ENCODE measurements around the gene ALLC. TPM values are rescaled to one million over a fixed set of nuclear protein-coding genes. Genes with fewer than 3 reads are reported as not detected.

The ALLC gene
- total RNA-seq, 4 donors from 2014 or later = not detected

GRCh38 chr2:3726511-3726910 lies 68.5 kb downstream of the ALLC start:
- Histone ChIP-seq H3K4me1 (peaks cover 0 to 8% (median 0%) of the 10 kb centered on the region in 3 donors), H3K36me3 (no peaks in the 10 kb centered on the region), H3K4me3 (no peak overlapping the region), H3K27me3 (peaks cover 0 to 6% (median 0%) of the 10 kb centered on the region in 4 donors), H3K9me3 (no peaks in the 10 kb centered on the region), H3K27ac (no peak overlapping the region)
- TF ChIP-seq POLR2A (IDR thresholded peaks at IDR 0.05) (no peak), CTCF (IDR thresholded peaks at IDR 0.05) (no peak)
- intact Hi-C loops (cut with DNase I) = no loop called here
- DNase-seq = no peak
- WGBS, 2 donors = 80 to 100% methylated on average over 7 to 8 of the region's 10 CpGs

- Histone ChIP-seq H3K9me3 (no peaks in the 10 kb centered on the region), H3K4me1 (peaks cover 0 to 8% (median 0%) of the 10 kb centered on the region in 3 donors), H3K27me3 (peaks cover 0 to 6% (median 0%) of the 10 kb centered on the region in 4 donors), H3K36me3 (no peaks in the 10 kb centered on the region), H3K27ac (no peak overlapping the region), H3K4me3 (no peak overlapping the region)
- no peak for TF ChIP-seq POLR2A (IDR thresholded peaks at IDR 0.05)
- TF ChIP-seq CTCF (IDR thresholded peaks at IDR 0.05) = no peak
- DNase-seq = no peak
- WGBS, 2 donors = 64 to 73% methylated on average over 7 to 10 of the region's 12 CpGs
- intact Hi-C loops (cut with DNase I) = no loop called here
These were observed 69.5 kb downstream of the ALLC start for GRCh38 chr2:3727397-3728045.

GRCh38 chr2:3728104-3729054 lies 70.4 kb downstream of the ALLC start:
- intact Hi-C loops (cut with DNase I) = no loop called here

GRCh38 chr2:3729055-3729448 lies 71.1 kb downstream of the ALLC start:
- Histone ChIP-seq H3K4me3 (no peak overlapping the region), H3K4me1 (peaks cover 0 to 8% (median 0%) of the 10 kb centered on the region in 3 donors), H3K36me3 (no peaks in the 10 kb centered on the region), H3K27me3 (peaks cover 0 to 6% (median 0%) of the 10 kb centered on the region in 4 donors), H3K9me3 (no peaks in the 10 kb centered on the region), H3K27ac (no peak overlapping the region)
- WGBS, 2 donors = 72 to 84% methylated on average over 7 to 8 of the region's 8 CpGs
- intact Hi-C loops (cut with DNase I) = no loop called here
- DNase-seq = no peak
- no peak for TF ChIP-seq CTCF (IDR thresholded peaks at IDR 0.05)
- TF ChIP-seq POLR2A (IDR thresholded peaks at IDR 0.05) = no peak

More at GRCh38 chr2:3728104-3729054, 70.4 kb downstream of the ALLC start:
- TF ChIP-seq CTCF (IDR thresholded peaks at IDR 0.05) (peak in 5 of 6 experiments; percentile 30 to 57 (median 49)), POLR2A (IDR thresholded peaks at IDR 0.05) (no peak)
- Histone ChIP-seq H3K27me3 (peaks cover 0 to 6% (median 0%) of the 10 kb centered on the region in 4 donors), H3K36me3 (no peaks in the 10 kb centered on the region), H3K9me3 (no peaks in the 10 kb centered on the region), H3K27ac (no peak overlapping the region), H3K4me1 (peaks cover 0 to 8% (median 0%) of the 10 kb centered on the region in 3 donors), H3K4me3 (no peak overlapping the region)
- 28 to 41% methylated on average over 15 to 21 of the region's 22 CpGs for WGBS, 2 donors
- DNase-seq = no peak

GRCh38 chr2:3729786-3730185 lies 71.8 kb downstream of the ALLC start:
- no peaks in the 10 kb centered on the region for H3K36me3 ChIP-seq
- no peak overlapping the region for H3K4me3 ChIP-seq
- TF ChIP-seq CTCF (IDR thresholded peaks at IDR 0.05) (no peak), POLR2A (IDR thresholded peaks at IDR 0.05) (no peak)
- peaks cover 0 to 8% (median 0%) of the 10 kb centered on the region in 3 donors for H3K4me1 ChIP-seq
- DNase-seq = no peak
- H3K9me3 ChIP-seq = no peaks in the 10 kb centered on the region
- intact Hi-C loops (cut with DNase I) = no loop called here
- peaks cover 0 to 6% (median 0%) of the 10 kb centered on the region in 4 donors for H3K27me3 ChIP-seq
- H3K27ac ChIP-seq = no peak overlapping the region
- 82 to 89% methylated on average over 7 to 9 of the region's 9 CpGs for WGBS, 2 donors
